ENCODE results near the gene CCSER1. TPM values are rescaled to one million over a fixed set of nuclear protein-coding genes. Genes with fewer than 3 reads are reported as not detected.

The CCSER1 gene
- total RNA-seq, 1 experiment from 2014 or later = 0.63 TPM

DNA sequence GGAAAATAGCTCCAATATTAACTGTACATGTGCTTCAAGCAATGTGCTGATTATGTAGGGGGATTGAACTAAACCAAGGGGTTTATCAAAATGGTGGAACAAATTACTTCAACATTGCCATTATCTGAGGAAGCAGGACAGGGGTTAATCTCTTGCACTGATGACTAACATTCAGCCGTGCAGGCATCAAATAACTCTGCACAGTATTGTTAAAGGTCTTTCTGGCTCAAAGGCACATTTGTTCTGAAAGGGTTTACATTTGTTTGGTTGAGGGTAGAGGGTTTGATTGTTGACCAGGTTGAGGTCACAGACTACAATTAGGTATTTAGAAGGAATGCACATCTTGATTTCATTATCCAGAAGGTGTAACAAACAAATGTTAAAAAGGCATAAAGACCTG lies 32.2 kb upstream of the CCSER1 start:
- Mint-ChIP-seq H3K4me3 (ENCODE audit: unreplicated experiment) (no peak overlapping the region), H3K4me1 (ENCODE audit: insufficient read depth, unreplicated experiment) (peaks cover 5% of the 10 kb centered on the region), H3K36me3 (ENCODE audit: insufficient read depth, unreplicated experiment) (no peaks in the 10 kb centered on the region), H3K9me3 (ENCODE audit: unreplicated experiment) (peaks cover 7% of the 10 kb centered on the region), H3K27ac (ENCODE audit: low read depth, unreplicated experiment) (no peak overlapping the region), H3K27me3 (ENCODE audit: insufficient read depth, unreplicated experiment) (no peaks in the 10 kb centered on the region)
- BruUV-seq (replicated peaks) = no TSS peak
- intact Hi-C loops (cut with micrococcal nuclease) = no loop called here
- TF ChIP-seq, protein P1, sequence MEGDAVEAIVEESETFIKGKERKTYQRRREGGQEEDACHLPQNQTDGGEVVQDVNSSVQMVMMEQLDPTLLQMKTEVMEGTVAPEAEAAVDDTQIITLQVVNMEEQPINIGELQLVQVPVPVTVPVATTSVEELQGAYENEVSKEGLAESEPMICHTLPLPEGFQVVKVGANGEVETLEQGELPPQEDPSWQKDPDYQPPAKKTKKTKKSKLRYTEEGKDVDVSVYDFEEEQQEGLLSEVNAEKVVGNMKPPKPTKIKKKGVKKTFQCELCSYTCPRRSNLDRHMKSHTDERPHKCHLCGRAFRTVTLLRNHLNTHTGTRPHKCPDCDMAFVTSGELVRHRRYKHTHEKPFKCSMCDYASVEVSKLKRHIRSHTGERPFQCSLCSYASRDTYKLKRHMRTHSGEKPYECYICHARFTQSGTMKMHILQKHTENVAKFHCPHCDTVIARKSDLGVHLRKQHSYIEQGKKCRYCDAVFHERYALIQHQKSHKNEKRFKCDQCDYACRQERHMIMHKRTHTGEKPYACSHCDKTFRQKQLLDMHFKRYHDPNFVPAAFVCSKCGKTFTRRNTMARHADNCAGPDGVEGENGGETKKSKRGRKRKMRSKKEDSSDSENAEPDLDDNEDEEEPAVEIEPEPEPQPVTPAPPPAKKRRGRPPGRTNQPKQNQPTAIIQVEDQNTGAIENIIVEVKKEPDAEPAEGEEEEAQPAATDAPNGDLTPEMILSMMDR (IDR thresholded peaks at IDR 0.05; ENCODE audit: unreplicated experiment) = no peak
- CTCF ChIA-PET = no interaction called here
- POLR2A ChIA-PET = no interaction called here
- no peak for DNase-seq (ENCODE audit: unreplicated experiment)

DNA sequence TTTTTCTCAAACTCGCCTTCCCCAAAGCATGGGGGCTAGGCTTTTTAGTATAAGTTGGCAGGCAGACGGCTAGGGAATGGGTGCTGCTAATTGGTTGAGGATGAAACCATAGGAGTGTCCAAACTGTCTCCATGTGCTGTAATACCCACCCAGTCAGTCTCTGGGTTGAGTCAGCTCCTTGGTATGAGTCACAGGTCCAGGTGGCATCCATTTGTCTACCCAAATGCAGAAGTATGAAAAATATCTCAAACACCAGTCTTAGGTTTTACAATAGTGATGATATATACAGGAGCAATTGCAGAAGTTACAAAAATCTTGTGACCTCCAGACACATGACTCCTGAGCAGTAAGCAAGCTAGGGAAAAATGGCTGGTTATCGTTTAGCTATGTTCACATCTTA lies 27.4 kb upstream of the CCSER1 start:
- no peak overlapping the region for H3K4me3 Mint-ChIP-seq (ENCODE audit: unreplicated experiment)
- H3K27me3 Mint-ChIP-seq (ENCODE audit: insufficient read depth, unreplicated experiment) = no peaks in the 10 kb centered on the region
- no peaks in the 10 kb centered on the region for H3K36me3 Mint-ChIP-seq (ENCODE audit: insufficient read depth, unreplicated experiment)
- no TSS peak for BruUV-seq (replicated peaks)
- H3K27ac Mint-ChIP-seq (ENCODE audit: low read depth, unreplicated experiment) = no peak overlapping the region
- DNase-seq (ENCODE audit: unreplicated experiment) = peak; percentile 62
- ChIA-PET CTCF (interaction anchor here (1.1 kb wide), 1 partner anchor 69 kb away, joined by 4 read pairs; no protein-coding TSS in a partner anchor), POLR2A (interaction anchor here (0.6 kb wide), 1 partner anchor 1683 kb away, joined by 3 read pairs; no protein-coding TSS in a partner anchor)
- intact Hi-C loops (cut with micrococcal nuclease) = no loop called here
- peaks cover 7% of the 10 kb centered on the region for H3K9me3 Mint-ChIP-seq (ENCODE audit: unreplicated experiment)
- peaks cover 4% of the 10 kb centered on the region for H3K4me1 Mint-ChIP-seq (ENCODE audit: insufficient read depth, unreplicated experiment)
- TF ChIP-seq, protein P1 (IDR thresholded peaks at IDR 0.05; ENCODE audit: unreplicated experiment) = no peak

DNA sequence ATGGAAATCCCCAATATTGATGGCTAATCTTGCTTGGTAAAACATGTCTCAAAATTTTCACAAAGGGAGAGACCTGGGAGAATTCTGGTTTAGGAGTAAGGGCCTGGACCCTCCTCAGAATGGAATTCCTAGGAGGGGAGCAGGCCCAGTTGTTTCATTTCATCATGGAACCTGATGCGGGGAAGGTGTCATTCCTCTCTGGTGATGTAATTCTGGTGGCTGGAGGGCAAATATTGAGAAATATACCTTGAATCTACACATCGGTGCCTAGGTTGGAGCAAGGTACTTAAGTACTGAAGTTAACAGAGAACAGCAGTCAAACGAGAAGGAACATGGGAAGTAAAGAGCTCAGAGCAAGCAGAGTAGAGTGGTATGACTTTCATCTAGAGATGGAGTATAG lies 23.2 kb upstream of the CCSER1 start:
- H3K4me3 Mint-ChIP-seq (ENCODE audit: unreplicated experiment) = no peak overlapping the region
- ChIA-PET CTCF (no interaction called here), POLR2A (no interaction called here)
- TF ChIP-seq, protein P1 (IDR thresholded peaks at IDR 0.05; ENCODE audit: unreplicated experiment) = no peak
- BruUV-seq (replicated peaks) = no TSS peak
- H3K27ac Mint-ChIP-seq (ENCODE audit: low read depth, unreplicated experiment) = no peak overlapping the region
- intact Hi-C loops (cut with micrococcal nuclease) = no loop called here
- H3K27me3 Mint-ChIP-seq (ENCODE audit: insufficient read depth, unreplicated experiment) = no peaks in the 10 kb centered on the region
- no peaks in the 10 kb centered on the region for H3K4me1 Mint-ChIP-seq (ENCODE audit: insufficient read depth, unreplicated experiment)
- no peaks in the 10 kb centered on the region for H3K36me3 Mint-ChIP-seq (ENCODE audit: insufficient read depth, unreplicated experiment)
- peaks cover 6% of the 10 kb centered on the region for H3K9me3 Mint-ChIP-seq (ENCODE audit: unreplicated experiment)
- DNase-seq (ENCODE audit: unreplicated experiment) = no peak

DNA sequence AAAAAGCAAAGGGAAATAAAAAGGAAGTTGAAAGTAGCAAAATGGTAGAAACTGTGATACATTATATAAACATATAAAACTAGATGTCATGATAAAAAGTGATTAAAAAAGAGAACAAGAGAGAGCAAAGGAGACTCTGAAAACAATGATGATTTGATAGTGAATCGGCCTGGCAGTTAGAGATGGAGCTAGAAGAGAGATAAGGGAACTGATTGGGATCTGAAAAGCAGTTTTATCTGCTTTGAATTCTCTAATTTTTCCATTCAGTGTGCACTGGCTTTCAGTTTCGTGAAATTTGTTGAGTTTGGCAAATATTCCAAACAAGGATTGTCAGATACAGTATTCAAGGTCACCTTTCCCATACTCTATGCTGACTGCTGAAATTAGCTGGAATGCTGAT lies 21.9 kb upstream of the CCSER1 start:
- DNase-seq (ENCODE audit: unreplicated experiment) = no peak
- no TSS peak for BruUV-seq (replicated peaks)
- no peaks in the 10 kb centered on the region for H3K9me3 Mint-ChIP-seq (ENCODE audit: unreplicated experiment)
- H3K27me3 Mint-ChIP-seq (ENCODE audit: insufficient read depth, unreplicated experiment) = no peaks in the 10 kb centered on the region
- ChIA-PET CTCF (interaction anchor here (0.8 kb wide), 1 partner anchor 79 kb away, joined by 3 read pairs; no protein-coding TSS in a partner anchor), POLR2A (interaction anchor here (0.7 kb wide), 1 partner anchor 1637 kb away, joined by 3 read pairs; no protein-coding TSS in a partner anchor)
- no peaks in the 10 kb centered on the region for H3K4me1 Mint-ChIP-seq (ENCODE audit: insufficient read depth, unreplicated experiment)
- H3K27ac Mint-ChIP-seq (ENCODE audit: low read depth, unreplicated experiment) = no peak overlapping the region
- TF ChIP-seq, protein P1 (IDR thresholded peaks at IDR 0.05; ENCODE audit: unreplicated experiment) = no peak
- H3K36me3 Mint-ChIP-seq (ENCODE audit: insufficient read depth, unreplicated experiment) = no peaks in the 10 kb centered on the region
- H3K4me3 Mint-ChIP-seq (ENCODE audit: unreplicated experiment) = no peak overlapping the region
- intact Hi-C loops (cut with micrococcal nuclease) = no loop called here

Measured in MCF 10A (cell line).